GM12878 (cell line): ENCODE measurements around the gene HES7.

ENCODE experiments used
- CEBPB ChIP-seq, 2 experiments: fragments of 150-350 bp in 1 of 2; IDR thresholded peaks; 2 replicates each; pipeline ENCODE4 v1.6.1; 2012 to 2014; ENCODE audit warnings: low read depth in 2 of 2, low read length in 2 of 2, borderline replicate concordance in 1 of 2, inconsistent platforms in 1 of 2
- CTCF ChIP-seq, 3 experiments: IDR thresholded peaks in 2 of 3; conservative IDR thresholded peaks in 1 of 3; 2 replicates each; pipeline ENCODE4 v1.5.1; 2011; ENCODE audit warnings: low read depth in 3 of 3, low read length in 3 of 3, mild to moderate bottlenecking in 3 of 3, control low read depth in 2 of 3, moderate library complexity in 2 of 3, inconsistent platforms in 1 of 3, mixed read lengths in 1 of 3; ENCODE audit not compliant: control insufficient read depth in 2 of 3, insufficient read depth in 1 of 3; ENCODE audit errors: extremely low read depth in 1 of 3
- EZH2 ChIP-seq: IDR thresholded peaks from 2 replicates; pipeline ENCODE4 v1.6.1; 2012; ENCODE audit warnings: low read depth, mild to moderate bottlenecking, control low read depth, inconsistent platforms, low read length, borderline replicate concordance; ENCODE audit not compliant: control insufficient read depth
- MLLT1 ChIP-seq: fragments of 450-650 bp; IDR thresholded peaks from 2 replicates; pipeline ENCODE4 v1.6.1; 2016; ENCODE audit warnings: mild to moderate bottlenecking
- PRDM15 ChIP-seq: fragments of 450-650 bp; formaldehyde crosslinking; IDR thresholded peaks from 2 replicates; pipeline ENCODE4 v1.4.0; 2020; ENCODE audit warnings: mild to moderate bottlenecking, moderate library complexity
- RBBP5 ChIP-seq: fragments of 200-600 bp; sonication (generic); conservative IDR thresholded peaks from 2 replicates; pipeline ENCODE4 v1.6.1; 2016
- SPI1 ChIP-seq: IDR thresholded peaks from 2 replicates; pipeline ENCODE4 v1.6.1; 2011; ENCODE audit warnings: low read depth, mild to moderate bottlenecking, low read length, moderate library complexity, borderline replicate concordance; ENCODE audit not compliant: insufficient read depth
- SREBF2 ChIP-seq: IDR thresholded peaks from 2 replicates; pipeline ENCODE4 v1.6.1; 2012; ENCODE audit warnings: mild to moderate bottlenecking, low read length
- TARDBP ChIP-seq: IDR thresholded peaks from 2 replicates; pipeline ENCODE4 v1.6.1; 2016; ENCODE audit warnings: borderline replicate concordance
- ZNF687 ChIP-seq: fragments of 450-650 bp; IDR thresholded peaks from 2 replicates; pipeline ENCODE4 v1.6.1; 2017; ENCODE audit warnings: mild to moderate bottlenecking, moderate library complexity

GRCh38 chr17:8087075-8087951 is 36.6 kb downstream of the HES7 start, which contains the start of gene ALOX12B:
- TF ChIP-seq SREBF2, result no peak
- TF ChIP-seq EZH2, result no peak
- no peak for TF ChIP-seq TARDBP
- TF ChIP-seq RBBP5, result no peak
- TF ChIP-seq MLLT1, result no peak
- no peak for TF ChIP-seq ZNF687
- TF ChIP-seq CTCF (IDR thresholded peaks at IDR 0.05 in 2 of 3, conservative IDR thresholded peaks at IDR 0.05 in 1 of 3; ENCODE audit: control insufficient read depth in 2 of 3, extremely low read depth in 1 of 3, insufficient read depth in 1 of 3, low read depth in 3 of 3, low read length in 3 of 3), result no peak
- no peak for TF ChIP-seq SPI1
- no peak for TF ChIP-seq CEBPB (IDR thresholded peaks at IDR 0.05; ENCODE audit: borderline replicate concordance in 1 of 2, low read depth in 2 of 2, low read length in 2 of 2)
- TF ChIP-seq PRDM15 (CRISPR knock-in tag), result no peak
